ENCODE data around the gene GRM1.

GRM1 gene

DNA sequence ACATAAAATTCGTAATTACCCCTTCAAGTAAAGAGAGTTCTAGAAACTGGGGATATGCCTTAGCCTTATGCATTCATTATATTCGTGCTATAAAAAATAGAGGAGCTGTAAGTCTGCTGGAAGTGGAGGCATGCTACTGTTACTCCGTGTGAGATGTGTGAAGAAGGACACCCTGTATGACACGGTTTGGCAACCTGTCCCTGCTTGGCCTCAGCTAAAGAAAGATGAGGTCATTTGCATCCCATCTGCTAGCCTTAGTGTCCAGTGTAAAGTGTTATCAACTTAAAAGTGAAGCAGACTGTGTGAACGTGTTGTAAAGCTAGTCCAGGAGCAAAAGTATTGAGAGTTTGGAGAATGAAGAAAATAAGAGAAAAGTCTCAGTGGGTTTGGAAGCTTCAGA is 379.7 kb downstream of the GRM1 start:
- no peak for DNase-seq

DNA sequence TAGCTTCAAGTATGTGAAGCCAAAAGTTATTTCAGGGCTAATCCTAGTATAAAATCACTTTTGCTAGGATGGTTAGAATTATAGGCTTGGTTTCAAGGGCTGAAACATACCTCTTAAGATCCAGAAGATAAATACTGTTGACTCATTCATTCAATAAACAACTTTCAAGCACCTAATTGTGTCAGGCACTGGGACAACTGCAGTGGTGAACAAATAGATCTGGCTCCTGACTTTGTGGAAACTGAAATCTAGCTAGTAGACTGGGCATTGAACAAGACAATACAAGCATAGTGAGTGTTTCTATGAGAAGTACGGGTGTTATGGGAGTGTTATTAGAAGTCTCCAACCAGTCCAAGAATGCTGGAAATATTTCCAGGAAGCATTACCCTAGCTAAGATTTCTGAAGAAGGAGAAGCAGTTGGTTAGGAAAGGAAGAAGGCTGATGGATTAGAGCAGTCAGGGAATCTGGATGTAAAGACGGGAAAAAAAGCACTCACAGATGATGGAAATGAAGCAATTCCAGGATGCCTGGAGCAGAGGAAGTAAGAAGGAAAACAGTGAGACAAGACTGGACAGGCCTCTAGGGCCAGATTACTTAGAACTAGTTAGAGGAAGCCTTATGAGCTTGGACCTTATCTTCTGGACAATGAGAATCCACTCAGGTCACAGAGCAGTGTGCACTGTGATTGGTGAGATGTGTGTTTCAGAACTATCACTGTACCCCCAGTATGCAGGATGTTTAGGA is 382.2 kb downstream of the GRM1 start:
- DNase-seq, result no peak

DNA sequence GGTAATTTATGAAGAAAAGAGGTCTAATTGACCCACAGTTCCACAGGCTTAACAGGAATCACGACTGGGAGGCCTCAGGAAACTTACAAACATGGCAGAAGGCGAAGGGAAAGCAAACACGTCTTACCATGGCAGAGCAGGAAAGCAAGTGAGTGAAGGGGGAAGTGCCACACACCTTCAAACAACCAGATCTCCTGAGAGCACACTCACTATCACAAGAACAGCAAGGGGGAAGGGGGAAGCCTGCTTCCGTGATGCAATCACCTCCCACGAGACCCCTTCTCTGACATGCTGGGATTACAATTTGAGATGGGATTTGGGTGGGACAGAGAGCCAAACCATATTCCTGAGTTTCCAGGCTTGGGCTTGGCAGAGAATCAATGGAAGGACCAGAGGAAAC is 390.7 kb downstream of the GRM1 start:
- no peak for DNase-seq

DNA sequence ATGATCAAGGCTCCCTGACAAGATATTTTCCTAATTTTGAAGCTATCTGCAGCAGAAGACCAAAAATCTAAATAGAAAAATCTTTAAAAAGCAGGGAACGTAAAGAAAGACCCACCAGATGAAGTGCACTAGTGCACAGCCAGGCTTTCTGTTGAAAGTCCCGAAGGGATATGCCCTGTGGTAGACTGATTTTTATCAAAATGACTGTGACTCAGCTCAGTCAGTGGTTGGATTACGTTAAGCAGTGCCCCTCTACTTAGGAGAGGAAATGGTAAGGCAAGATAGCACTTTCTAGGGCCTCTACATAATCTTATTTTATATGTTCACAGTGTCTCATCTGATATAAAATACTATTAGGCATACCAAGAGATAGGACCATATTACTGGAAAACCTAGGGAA is 391.4 kb downstream of the GRM1 start:
- DNase-seq, result no peak

DNA sequence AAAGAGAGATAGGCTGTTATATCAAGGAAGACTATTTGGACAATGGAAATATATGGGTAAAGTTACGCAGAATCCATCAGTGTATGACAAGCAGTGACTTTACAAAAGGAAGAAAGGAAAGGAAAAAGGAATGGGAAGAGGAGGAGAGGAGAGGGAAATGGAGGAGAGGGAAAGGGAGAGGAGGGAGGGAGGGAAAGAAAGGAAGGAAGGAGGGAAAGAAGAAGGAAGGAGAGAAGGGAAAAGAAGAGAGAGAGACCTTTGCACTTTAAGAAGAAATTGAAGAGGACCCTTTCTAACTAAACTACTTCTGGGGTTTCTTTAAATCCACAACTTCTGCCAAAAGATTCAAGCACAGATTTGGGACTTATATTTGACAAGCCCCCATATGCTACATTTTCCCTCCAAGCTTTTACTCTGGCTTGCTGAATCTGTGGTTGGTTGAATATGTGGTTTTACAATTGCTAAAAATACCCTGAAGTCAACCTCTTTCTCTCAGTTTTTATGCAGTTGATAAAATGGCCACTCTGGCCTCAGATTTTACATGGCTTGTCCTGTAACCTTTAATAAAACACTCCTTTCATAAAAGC is 394.0 kb downstream of the GRM1 start:
- DNase-seq, result no peak

DNA sequence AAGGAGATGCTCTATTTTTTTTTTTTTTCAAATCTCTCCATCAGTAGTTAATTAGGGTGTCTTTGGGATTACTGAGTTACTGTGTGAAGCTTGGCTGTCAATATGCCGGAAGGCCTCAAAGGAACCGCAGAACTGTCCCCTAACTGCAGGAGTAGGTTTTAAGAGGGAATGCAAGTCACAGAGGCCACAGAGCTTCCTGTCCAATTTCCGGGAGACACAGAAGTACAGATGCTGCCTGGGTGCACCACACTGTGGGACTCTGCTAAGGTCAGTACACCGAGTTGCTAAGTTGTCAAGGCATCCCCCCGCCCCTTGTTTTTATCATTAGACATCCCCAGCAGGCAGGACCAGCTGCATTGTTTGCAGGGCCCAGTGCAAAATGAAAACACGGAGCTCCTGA is 394.6 kb downstream of the GRM1 start:
- no peak for DNase-seq

DNA sequence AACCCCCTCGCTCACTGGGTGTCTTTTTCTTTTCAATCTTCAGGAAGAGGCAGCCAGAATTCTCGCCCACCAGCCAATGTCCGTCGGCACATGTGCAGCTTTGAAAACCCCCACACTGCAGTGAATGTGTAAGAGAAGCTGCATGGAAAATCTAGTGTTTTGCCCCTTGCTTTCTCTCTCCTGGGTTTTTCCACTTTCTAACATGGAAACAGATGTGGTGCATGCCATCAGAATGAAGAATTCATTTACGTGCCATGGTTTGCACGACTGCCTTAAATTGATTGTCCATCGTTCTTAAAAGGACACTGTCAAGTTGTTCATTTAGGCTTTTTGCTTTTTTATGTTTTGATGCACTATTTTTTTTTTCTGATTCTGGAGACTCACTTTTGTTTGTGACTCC is 397.7 kb downstream of the GRM1 start:
- no peak for DNase-seq

DNA sequence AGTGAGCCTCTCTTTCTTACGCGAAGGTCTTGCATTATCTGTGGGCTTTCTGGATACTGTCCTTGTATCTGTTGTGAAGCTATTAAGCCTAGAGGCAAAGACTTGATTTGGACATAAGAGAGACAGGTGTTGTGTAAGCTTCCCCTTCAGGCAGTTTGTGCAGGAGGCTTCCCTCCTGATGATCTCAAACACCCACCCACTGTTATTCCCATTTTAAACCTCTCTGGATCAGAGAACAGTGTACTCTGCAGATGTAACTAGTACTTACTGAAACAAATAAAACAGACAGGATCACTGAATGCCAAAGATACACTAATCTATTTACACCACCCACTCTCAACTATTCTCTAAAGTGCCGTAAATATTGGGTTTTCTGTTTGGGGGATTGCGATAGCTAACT is 401.0 kb downstream of the GRM1 start:
- no peak for DNase-seq

DNA sequence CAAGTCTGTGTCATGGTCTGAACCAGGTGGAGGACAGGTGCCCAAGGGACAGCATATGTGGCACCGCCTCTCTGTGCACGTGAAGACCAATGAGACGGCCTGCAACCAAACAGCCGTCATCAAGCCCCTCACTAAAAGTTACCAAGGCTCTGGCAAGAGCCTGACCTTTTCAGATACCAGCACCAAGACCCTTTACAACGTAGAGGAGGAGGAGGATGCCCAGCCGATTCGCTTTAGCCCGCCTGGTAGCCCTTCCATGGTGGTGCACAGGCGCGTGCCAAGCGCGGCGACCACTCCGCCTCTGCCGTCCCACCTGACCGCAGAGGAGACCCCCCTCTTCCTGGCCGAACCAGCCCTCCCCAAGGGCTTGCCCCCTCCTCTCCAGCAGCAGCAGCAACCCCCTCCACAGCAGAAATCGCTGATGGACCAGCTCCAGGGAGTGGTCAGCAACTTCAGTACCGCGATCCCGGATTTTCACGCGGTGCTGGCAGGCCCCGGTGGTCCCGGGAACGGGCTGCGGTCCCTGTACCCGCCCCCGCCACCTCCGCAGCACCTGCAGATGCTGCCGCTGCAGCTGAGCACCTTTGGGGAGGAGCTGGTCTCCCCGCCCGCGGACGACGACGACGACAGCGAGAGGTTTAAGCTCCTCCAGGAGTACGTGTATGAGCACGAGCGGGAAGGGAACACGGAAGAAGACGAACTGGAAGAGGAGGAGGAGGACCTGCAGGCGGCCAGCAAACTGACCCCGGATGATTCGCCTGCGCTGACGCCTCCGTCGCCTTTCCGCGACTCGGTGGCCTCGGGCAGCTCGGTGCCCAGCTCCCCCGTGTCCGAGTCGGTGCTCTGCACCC is 405.2 kb downstream of the GRM1 start:
- DNase-seq, result no peak

DNA sequence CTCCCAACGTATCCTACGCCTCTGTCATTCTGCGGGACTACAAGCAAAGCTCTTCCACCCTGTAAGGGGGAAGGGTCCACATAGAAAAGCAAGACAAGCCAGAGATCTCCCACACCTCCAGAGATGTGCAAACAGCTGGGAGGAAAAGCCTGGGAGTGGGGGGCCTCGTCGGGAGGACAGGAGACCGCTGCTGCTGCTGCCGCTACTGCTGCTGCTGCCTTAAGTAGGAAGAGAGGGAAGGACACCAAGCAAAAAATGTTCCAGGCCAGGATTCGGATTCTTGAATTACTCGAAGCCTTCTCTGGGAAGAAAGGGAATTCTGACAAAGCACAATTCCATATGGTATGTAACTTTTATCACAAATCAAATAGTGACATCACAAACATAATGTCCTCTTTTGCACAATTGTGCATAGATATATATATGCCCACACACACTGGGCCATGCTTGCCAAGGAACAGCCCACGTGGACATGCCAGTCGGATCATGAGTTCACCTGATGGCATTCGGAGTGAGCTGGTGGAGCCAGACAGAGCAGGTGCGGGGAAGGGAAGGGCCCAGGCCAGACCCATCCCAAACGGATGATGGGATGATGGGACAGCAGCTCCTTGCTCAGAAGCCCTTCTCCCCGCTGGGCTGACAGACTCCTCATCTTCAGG is 406.0 kb downstream of the GRM1 start:
- DNase-seq, result no peak

DNA sequence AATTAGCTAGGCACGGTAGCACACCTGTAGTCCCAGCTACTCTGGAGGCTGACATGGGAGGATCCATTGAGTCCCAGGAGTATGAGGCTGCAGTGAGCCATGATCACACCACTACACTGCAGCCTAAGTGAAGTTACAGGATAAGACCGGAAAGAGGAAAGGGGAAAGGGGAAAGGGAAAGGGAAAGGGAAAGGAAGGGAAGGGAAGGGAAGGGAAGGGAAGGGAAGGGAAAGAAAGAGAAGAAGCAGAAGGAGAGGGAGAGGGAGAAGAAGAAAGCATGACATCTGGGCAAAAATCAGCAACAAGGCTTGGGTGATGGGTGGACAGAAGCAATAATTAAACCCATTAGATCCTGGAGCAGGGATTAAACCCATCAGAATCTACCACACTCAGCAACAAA is 413.0 kb downstream of the GRM1 start:
- DNase-seq, result no peak

DNA sequence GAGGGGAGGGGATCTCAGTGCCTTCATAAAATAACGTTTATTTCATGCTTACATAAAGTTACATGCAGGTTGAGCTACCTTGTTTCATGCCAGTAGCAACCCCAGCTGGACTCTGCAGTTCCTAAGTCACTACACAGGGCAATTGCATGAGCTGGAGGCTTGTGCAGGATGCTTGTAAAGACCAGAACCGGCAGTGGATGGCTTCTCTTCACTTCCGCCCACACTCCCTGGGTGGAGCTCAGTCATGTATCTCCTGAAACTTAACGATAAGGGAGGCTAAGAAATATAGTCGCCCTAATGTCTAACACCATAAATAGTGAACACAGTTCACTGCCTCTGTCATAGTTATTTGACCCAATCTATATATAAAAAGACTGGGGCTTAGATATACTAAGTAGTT is 415.3 kb downstream of the GRM1 start:
- no peak for DNase-seq

DNA sequence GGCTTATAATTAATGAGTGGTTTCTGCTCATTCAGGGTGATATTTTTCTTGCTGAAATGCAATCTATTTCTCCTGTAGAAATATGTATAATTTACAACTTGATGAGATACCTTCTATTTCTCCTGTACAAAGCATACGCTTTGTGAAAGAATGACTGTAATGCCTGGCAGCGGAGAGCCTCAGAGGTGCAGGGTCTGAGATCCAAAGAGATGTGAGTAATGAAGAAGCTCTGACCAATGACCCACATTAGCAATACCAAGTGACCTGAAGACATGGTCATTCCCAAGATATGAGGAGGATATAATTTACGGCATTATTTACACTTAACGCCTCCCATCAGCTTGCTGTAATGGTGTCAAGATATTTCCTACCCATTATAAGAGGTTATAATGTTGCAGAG is 416.4 kb downstream of the GRM1 start:
- no peak for DNase-seq

DNA sequence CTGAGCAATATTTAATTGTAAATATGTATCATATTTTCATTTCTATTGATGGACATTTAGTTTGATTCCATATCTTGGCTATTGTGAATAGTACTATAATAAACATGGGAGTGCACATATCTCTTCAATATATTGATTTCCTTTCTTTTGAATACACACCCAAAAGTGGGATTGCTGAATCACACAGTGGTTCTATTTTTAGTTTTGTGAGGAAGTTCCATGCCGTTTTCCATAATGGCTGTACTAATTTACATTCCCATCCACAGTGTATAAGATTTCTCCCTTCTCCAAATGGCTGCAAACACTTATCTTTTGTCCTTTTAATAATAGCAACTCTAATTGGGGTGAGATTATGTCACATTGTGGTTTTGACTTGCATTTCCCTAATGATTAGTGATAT is 428.0 kb downstream of the GRM1 start:
- DNase-seq, result no peak

DNA sequence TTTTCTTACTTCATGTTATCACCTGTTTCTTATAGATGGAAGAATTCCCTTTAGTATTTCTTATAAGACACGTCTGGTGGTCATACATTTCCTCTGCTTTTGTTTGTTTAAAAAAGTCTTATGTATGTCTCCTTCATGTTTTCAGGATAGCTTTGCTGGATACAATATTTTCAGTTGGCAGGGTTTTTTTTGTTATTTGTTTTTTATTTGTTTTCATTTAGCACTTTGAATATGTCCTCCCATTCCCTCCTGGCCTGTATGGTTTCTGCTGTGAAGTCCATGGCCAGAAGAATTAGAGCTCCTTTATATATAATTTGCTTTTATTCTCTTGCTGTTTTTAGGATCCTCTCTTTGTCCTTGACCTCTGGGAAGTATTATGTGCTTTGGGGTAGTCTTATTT is 432.1 kb downstream of the GRM1 start:
- DNase-seq, result no peak

DNA sequence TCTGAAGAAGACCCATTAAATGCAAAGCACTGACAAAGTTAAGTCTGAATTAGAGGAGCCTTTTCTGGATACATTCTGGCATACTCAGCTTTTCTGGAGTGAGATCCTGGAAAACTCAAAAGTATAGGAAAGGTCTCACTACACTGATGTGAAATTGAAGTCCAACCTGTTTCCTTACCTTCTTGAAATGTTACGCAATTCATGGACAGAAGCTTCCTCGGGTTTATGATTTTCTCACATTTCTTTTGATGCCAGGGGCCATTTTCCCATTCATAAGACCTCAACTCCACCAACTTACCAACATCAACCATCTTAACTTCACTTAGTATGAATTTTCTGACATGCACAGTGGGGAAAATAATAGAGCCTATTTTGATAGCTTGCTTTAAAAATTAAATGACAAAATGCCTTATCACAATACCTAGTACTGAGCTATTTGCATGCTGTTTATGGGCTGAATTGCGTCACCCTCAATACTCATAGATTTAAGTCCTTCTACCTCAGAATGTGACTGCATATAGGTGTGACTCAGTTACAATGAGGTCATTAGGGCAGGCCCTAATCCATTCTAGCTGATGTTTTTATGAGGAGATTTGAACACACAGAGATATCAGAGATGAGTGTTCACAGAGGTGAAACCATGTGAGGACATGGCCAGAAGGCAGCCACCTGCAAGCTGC is 441.4 kb downstream of the GRM1 start:
- no peak for DNase-seq

DNA sequence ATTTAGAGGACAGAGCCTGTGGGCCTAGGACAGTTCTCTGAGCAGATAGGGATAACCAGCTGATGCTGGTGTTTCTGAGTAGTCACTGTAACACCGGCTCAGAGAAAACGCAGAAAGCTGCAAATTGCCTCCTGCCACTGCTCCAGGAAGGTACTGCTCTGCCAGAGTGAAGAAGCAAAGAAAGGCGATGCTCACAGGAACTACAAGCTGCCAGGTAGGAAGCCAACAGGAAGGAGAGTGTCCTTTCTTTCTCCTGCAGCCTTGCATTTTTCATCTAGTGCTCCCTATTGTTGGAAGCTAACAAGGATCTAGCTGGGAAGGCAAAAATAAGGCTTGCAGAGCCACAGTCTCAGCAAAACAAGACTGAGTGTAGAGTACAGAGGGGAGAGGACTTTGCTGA is 444.1 kb downstream of the GRM1 start:
- DNase-seq, result no peak

DNA sequence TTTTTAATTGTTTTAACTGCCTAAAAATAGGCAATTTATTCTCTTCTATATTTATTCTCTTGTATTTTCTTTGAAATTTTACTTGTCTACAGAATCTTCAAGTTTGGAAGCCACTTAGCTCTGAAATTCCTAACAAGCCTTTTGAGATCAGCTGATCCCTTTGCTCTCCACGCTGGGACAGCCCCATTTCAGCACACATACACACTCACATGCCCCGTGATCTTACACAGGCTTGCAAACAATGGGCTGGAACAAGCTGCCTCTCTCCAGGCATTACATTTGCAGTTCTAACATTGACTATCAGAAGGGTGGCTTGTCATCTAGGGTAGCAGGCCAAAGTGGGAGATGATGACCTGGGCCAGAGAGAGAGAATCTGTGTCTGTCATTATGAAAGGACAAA is 452.7 kb downstream of the GRM1 start:
- no peak for DNase-seq

DNA sequence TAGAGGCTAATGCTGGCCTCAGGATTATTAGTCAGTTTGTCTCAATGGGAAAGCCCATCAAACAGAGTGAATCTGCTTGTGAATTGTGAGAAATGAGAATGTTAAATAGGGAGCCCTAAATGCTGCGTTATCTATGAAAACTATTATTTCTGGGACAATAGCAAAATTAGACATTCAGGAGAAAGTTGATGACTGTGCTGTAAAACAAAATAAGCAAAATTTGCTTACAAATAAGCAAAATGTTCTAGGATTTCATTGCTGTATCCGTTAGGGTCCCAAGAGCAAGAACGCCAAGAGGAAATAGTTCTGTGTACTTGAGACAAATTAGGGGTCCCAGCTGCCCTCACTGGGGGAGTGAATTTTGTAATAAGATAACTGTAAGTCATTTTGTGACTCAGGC is 455.5 kb downstream of the GRM1 start:
- no peak for DNase-seq

Measured in NCI-H774 (cell line).